ENCODE results near the gene CLPSL1. TPM values are rescaled to one million over a fixed set of nuclear protein-coding genes. Genes with fewer than 3 reads are reported as not detected.

Gene CLPSL1
- total and polyA plus RNA-seq, 2 of the 13 experiments (the other 11 are each of a cell fraction or from before 2014, with no cell fraction given), result not detected

DNA sequence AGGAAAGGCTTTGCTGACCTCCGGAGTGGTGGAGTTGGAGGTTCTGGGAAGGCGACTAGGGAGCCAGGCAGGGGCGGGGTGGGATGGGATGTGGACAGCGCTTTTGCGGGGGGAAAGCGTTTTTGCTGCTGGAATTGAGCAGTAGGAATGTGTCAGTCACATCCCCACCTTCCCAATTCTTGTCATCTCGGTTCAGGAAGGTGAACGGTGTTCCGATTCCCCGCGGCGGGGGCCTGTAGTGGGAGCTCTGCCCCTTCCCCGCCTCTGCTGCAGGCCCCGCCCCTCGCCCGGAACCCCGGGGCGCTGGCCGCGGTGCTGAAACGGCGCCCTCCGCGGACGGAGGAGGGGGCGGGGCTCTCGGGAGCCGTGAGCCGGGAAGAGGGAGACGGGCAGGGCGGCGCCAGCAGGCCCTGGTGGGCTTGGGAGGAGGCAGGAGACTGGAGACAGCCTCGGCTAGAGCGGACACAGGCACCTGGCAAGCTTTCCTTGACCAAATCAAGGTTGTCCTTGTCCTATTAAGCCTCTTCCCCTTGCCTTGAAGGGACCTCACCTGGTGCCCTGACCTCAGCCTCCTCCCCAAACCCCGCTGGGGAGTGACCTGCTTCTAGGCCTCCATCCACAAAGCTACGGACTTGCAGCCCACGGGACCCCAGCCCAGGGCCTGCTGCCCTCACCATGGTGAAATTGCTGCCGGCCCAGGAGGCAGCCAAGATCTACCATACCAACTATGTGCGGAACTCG lies 24.3 kb downstream of the CLPSL1 start, which contains the start of gene LHFPL5 (continued):
- TF ChIP-seq, protein P1, sequence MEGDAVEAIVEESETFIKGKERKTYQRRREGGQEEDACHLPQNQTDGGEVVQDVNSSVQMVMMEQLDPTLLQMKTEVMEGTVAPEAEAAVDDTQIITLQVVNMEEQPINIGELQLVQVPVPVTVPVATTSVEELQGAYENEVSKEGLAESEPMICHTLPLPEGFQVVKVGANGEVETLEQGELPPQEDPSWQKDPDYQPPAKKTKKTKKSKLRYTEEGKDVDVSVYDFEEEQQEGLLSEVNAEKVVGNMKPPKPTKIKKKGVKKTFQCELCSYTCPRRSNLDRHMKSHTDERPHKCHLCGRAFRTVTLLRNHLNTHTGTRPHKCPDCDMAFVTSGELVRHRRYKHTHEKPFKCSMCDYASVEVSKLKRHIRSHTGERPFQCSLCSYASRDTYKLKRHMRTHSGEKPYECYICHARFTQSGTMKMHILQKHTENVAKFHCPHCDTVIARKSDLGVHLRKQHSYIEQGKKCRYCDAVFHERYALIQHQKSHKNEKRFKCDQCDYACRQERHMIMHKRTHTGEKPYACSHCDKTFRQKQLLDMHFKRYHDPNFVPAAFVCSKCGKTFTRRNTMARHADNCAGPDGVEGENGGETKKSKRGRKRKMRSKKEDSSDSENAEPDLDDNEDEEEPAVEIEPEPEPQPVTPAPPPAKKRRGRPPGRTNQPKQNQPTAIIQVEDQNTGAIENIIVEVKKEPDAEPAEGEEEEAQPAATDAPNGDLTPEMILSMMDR (CRISPR knock-in tag; IDR thresholded peaks at IDR 0.05), result peak; percentile 52
- TF ChIP-seq ZC3H4 (CRISPR knock-in tag; IDR thresholded peaks at IDR 0.05; ENCODE audit: borderline replicate concordance) (no peak), ZFP62 (CRISPR knock-in tag; IDR thresholded peaks at IDR 0.05) (no peak), ZNF234 (CRISPR knock-in tag; conservative IDR thresholded peaks at IDR 0.05) (peak; percentile 95; the same call in 1 of the 2 replicates), MED1 (CRISPR knock-in tag; IDR thresholded peaks at IDR 0.05) (peak; percentile 80), KLF9 (CRISPR knock-in tag; IDR thresholded peaks at IDR 0.05; ENCODE audit: low read depth) (peak; percentile 99; the same call in 1 of the 2 replicates), MYNN (CRISPR knock-in tag; IDR thresholded peaks at IDR 0.05; ENCODE audit: low read depth) (peak; percentile 98), EP300 (IDR thresholded peaks at IDR 0.05; ENCODE audit: low read depth in 2 of 2, low read length in 2 of 2) (no peak), EP300 (CRISPR knock-in tag; IDR thresholded peaks at IDR 0.05; ENCODE audit: borderline replicate concordance) (peak; percentile 39; the same call in 1 of the 2 replicates), RFXANK (CRISPR knock-in tag; IDR thresholded peaks at IDR 0.05) (peak; percentile 95; the same call in 1 of the 2 replicates), CCAR2 (optimal IDR thresholded peaks at IDR 0.05; ENCODE audit: low read depth, low read length) (no peak), ZNF224 (CRISPR knock-in tag; IDR thresholded peaks at IDR 0.05) (peak; percentile 73; the same call in 1 of the 2 replicates), HDAC6 (IDR thresholded peaks at IDR 0.05; ENCODE audit: low read depth, low read length) (no peak), ZNF773 (CRISPR knock-in tag; IDR thresholded peaks at IDR 0.05; ENCODE audit: borderline replicate concordance) (peak; percentile 99), ZNF761 (CRISPR knock-in tag; conservative IDR thresholded peaks at IDR 0.05) (peak; percentile 92), ZNF253 (CRISPR knock-in tag; IDR thresholded peaks at IDR 0.05; ENCODE audit: borderline replicate concordance) (peak; percentile 63; the same call in 1 of the 2 replicates), HNRNPK (IDR thresholded peaks at IDR 0.05; ENCODE audit: low read depth, low read length, poor library complexity, severe bottlenecking) (no peak), ZMYM2 (CRISPR knock-in tag; IDR thresholded peaks at IDR 0.05) (no peak), ZNF205 (CRISPR knock-in tag; IDR thresholded peaks at IDR 0.05) (peak; percentile 98), GTF2F1 (IDR thresholded peaks at IDR 0.05; ENCODE audit: low read length) (no peak), MXD4 (CRISPR knock-in tag; IDR thresholded peaks at IDR 0.05) (peak; percentile 98), ZEB1 (IDR thresholded peaks at IDR 0.05; ENCODE audit: insufficient replicate concordance, low read depth) (no peak), SIX4 (CRISPR knock-in tag; IDR thresholded peaks at IDR 0.05) (peak; percentile 92), MTF1 (CRISPR knock-in tag; IDR thresholded peaks at IDR 0.05) (peak; percentile 94), RAD51 (IDR thresholded peaks at IDR 0.05; ENCODE audit: borderline replicate concordance) (no peak), ZNF3 (CRISPR knock-in tag; IDR thresholded peaks at IDR 0.05) (peak; percentile 79), NFYB (CRISPR knock-in tag; IDR thresholded peaks at IDR 0.05) (peak; percentile 39; the same call in 1 of the 2 replicates)
- TF ChIP-seq, protein P2, sequence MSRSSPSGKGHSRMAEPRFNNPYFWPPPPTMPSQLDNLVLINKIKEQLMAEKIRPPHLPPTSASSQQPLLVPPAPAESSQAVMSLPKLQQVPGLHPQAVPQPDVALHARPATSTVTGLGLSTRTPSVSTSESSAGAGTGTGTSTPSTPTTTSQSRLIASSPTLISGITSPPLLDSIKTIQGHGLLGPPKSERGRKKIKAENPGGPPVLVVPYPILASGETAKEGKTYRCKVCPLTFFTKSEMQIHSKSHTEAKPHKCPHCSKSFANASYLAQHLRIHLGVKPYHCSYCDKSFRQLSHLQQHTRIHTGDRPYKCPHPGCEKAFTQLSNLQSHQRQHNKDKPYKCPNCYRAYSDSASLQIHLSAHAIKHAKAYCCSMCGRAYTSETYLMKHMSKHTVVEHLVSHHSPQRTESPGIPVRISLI (CRISPR knock-in tag; IDR thresholded peaks at IDR 0.05; ENCODE audit: borderline replicate concordance), result no peak
- TF ChIP-seq, protein P3, sequence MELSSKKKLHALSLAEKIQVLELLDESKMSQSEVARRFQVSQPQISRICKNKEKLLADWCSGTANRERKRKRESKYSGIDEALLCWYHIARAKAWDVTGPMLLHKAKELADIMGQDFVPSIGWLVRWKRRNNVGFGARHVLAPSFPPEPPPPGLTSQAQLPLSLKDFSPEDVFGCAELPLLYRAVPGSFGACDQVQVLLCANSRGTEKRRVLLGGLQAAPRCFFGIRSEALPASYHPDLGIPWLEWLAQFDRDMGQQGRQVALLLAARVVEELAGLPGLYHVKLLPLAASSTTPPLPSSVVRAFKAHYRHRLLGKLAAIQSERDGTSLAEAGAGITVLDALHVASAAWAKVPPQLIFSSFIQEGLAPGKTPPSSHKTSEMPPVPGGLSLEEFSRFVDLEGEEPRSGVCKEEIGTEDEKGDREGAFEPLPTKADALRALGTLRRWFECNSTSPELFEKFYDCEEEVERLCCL (CRISPR knock-in tag; IDR thresholded peaks at IDR 0.05; ENCODE audit: borderline replicate concordance), result peak; percentile 98
